Measurements from ENCODE around the gene PPT2.

- TF ChIP-seq EZH2 (optimal IDR thresholded peaks at IDR 0.05; ENCODE audit: low read depth, low read length): no peak
- no peak for TF ChIP-seq EZH2phosphoT487 (IDR thresholded peaks at IDR 0.05; ENCODE audit: low read length)
Observed at GRCh38 chr6:32131439-32131948, 22.4 kb upstream of the PPT2 start.
